Tibial artery (tissue), 4 donors: Measurements from ENCODE around the gene CD200R1L.

Experiments
- DNase-seq, 2 donors: peaks; one replicate each; pipeline ENCODE4 v3.0.0-alpha.2; 2019
- H3K27ac ChIP-seq, 2 donors: fragments of 200-600 bp; sonication (generic) in 1 of 2; 1 replicate in 1 of 2; 2 replicates in 1 of 2; pipeline ENCODE4 v1.5.1; 2018 to 2019; ENCODE audit warnings: mild to moderate bottlenecking in 1 of 2
- H3K27me3 ChIP-seq, 2 donors: fragments of 200-600 bp; sonication (generic) in 1 of 2; one replicate each; pipeline versions ENCODE4 v1.5.1 to v1.6.0; 2016 to 2019
- H3K36me3 ChIP-seq, 3 donors: fragments of 200-600 bp; sonication (generic) in 2 of 3; one replicate each; pipeline ENCODE4 v1.5.1; 2016 to 2019; ENCODE audit warnings: mild to moderate bottlenecking in 2 of 3
- H3K4me1 ChIP-seq, 4 donors: fragments of 200-600 bp; sonication (generic) in 2 of 4; 1 replicate in 3 of 4; 2 replicates in 1 of 4; pipeline ENCODE4 v1.5.1; 2016 to 2019
- H3K4me3 ChIP-seq, 2 donors: fragments of 200-600 bp; sonication (generic) in 1 of 2; 1 replicate in 1 of 2; 2 replicates in 1 of 2; pipeline ENCODE4 v1.5.1; 2018 to 2019; ENCODE audit warnings: mild to moderate bottlenecking in 2 of 2
- H3K9me3 ChIP-seq, 3 donors: fragments of 200-600 bp; sonication (generic) in 1 of 3; one replicate each; pipeline ENCODE4 v1.5.1; 2016 to 2019
- CTCF ChIP-seq, 2 experiments: fragments of 200-600 bp in 1 of 2; fragments of 450-650 bp in 1 of 2; IDR thresholded peaks; one replicate each; pipeline ENCODE4 v1.5.1; 2017 to 2019; ENCODE audit warnings: antibody characterized with exemption in 2 of 2, mild to moderate bottlenecking in 1 of 2, moderate library complexity in 1 of 2
- intact Hi-C: fragments of 100-400 bp; cut with DNase I; formaldehyde crosslinking; loops from one replicate; pipeline ENCODE4 v1.15.0; 2023; ENCODE audit warnings: low total_unique reads

The CD200R1L gene

GRCh38 chr3:112776836-112777235, 69.8 kb downstream of the CD200R1L start:
- intact Hi-C loops: no loop called here
- Histone ChIP-seq H3K27ac (no peak overlapping the region), H3K4me3 (no peak overlapping the region), H3K27me3 (no peaks in the 10 kb centered on the region), H3K9me3 (no peaks in the 10 kb centered on the region), H3K4me1 (peaks cover 0 to 53% (median 14%) of the 10 kb centered on the region in 4 donors), H3K36me3 (no peaks in the 10 kb centered on the region)
- no peak for TF ChIP-seq CTCF (IDR thresholded peaks at IDR 0.05)
- DNase-seq: no peak

- H3K9me3 ChIP-seq: no peaks in the 10 kb centered on the region
- H3K27ac ChIP-seq: no peak overlapping the region
- peaks cover 0 to 53% (median 14%) of the 10 kb centered on the region in 4 donors for H3K4me1 ChIP-seq
- TF ChIP-seq CTCF (IDR thresholded peaks at IDR 0.05): no peak
- no peaks in the 10 kb centered on the region for H3K27me3 ChIP-seq
- DNase-seq: no peak
- intact Hi-C loops: no loop called here
- no peaks in the 10 kb centered on the region for H3K36me3 ChIP-seq
- H3K4me3 ChIP-seq: no peak overlapping the region
Measured at GRCh38 chr3:112776000-112776399, 70.7 kb downstream of the CD200R1L start.

GRCh38 chr3:112775011-112775742, 71.5 kb downstream of the CD200R1L start:
- Histone ChIP-seq H3K27ac (no peak overlapping the region), H3K27me3 (no peaks in the 10 kb centered on the region), H3K4me3 (no peak overlapping the region), H3K4me1 (peaks cover 0 to 46% (median 14%) of the 10 kb centered on the region in 4 donors), H3K9me3 (no peaks in the 10 kb centered on the region), H3K36me3 (no peaks in the 10 kb centered on the region)
- intact Hi-C loops: no loop called here
- DNase-seq: no peak
- TF ChIP-seq CTCF (IDR thresholded peaks at IDR 0.05): no peak

GRCh38 chr3:112774293-112774926, 72.3 kb downstream of the CD200R1L start:
- H3K4me1 ChIP-seq: peaks cover 0 to 38% (median 14%) of the 10 kb centered on the region in 4 donors
- no peak overlapping the region for H3K4me3 ChIP-seq
- H3K27me3 ChIP-seq: no peaks in the 10 kb centered on the region
- H3K36me3 ChIP-seq: no peaks in the 10 kb centered on the region
- no peak overlapping the region for H3K27ac ChIP-seq
- TF ChIP-seq CTCF (IDR thresholded peaks at IDR 0.05): no peak
- DNase-seq: no peak
- H3K9me3 ChIP-seq: no peaks in the 10 kb centered on the region
- intact Hi-C loops: no loop called here

- TF ChIP-seq CTCF (IDR thresholded peaks at IDR 0.05): no peak
- H3K27ac ChIP-seq: no peak overlapping the region
- intact Hi-C loops: no loop called here
Measured at GRCh38 chr3:112773864-112774263, 72.8 kb downstream of the CD200R1L start.

More at GRCh38 chr3:112773864-112774263, 72.8 kb downstream of the CD200R1L start:
- H3K27me3 ChIP-seq: no peaks in the 10 kb centered on the region
- peaks cover 0 to 32% (median 14%) of the 10 kb centered on the region in 4 donors for H3K4me1 ChIP-seq
- H3K36me3 ChIP-seq: no peaks in the 10 kb centered on the region
- DNase-seq: no peak
- H3K9me3 ChIP-seq: no peaks in the 10 kb centered on the region
- H3K4me3 ChIP-seq: no peak overlapping the region
